HG02571 (cell line): ENCODE data around the gene ENDOV.

Source experiments
- ATAC-seq: cut with Tn5 transposase; IDR thresholded peaks from one replicate; pipeline ENCODE4 v1.9.1; 2021; ENCODE audit warnings: mild to moderate bottlenecking, moderate library complexity; ENCODE audit not compliant: unreplicated experiment

ENDOV gene

GRCh38 chr17:80480248-80480647, 65.3 kb downstream of the ENDOV start:
- no peak for ATAC-seq

- no peak for ATAC-seq
These were observed 66.5 kb downstream of the ENDOV start for GRCh38 chr17:80481284-80482057.

GRCh38 chr17:80482058-80482318, 67.0 kb downstream of the ENDOV start:
- no peak for ATAC-seq

- no peak for ATAC-seq
These were observed 67.8 kb downstream of the ENDOV start for GRCh38 chr17:80482555-80483308.

GRCh38 chr17:80485846-80486245, 70.9 kb downstream of the ENDOV start:
- no peak for ATAC-seq

- no peak for ATAC-seq
These were observed 71.7 kb downstream of the ENDOV start for GRCh38 chr17:80486692-80487091.

- no peak for ATAC-seq
These were observed 72.5 kb downstream of the ENDOV start for GRCh38 chr17:80487511-80487910.
